Stimulated activated naive B cell treated with anti-CD40 and anti-IgM and Interleukin-4, amounts not matched to agents 10 μg/mL and 1 μg/mL and 100 μg/mL, for 72 hours (primary cell): ENCODE results near the gene PPA1.

Source experiments
- ATAC-seq, 2 donors: fragments of 150-1000 bp; cut with Tn5 transposase; replicated peaks; 2 replicates each; pipeline ENCODE4 v1.10.0; 2021; ENCODE audit warnings: moderate library complexity in 1 of 2
- DNase-seq: peaks from one replicate; pipeline ENCODE4 v3.0.0; 2021
- H3K27ac Mint-ChIP-seq: one replicate; pipeline ENCODE4 v1.8.0; 2022; ENCODE audit warnings: mild to moderate bottlenecking, mixed read lengths
- H3K27me3 Mint-ChIP-seq, 2 donors: one replicate each; pipeline ENCODE4 v1.8.0; 2022; ENCODE audit warnings: mixed read lengths in 2 of 2
- H3K36me3 Mint-ChIP-seq, 2 donors: one replicate each; pipeline ENCODE4 v1.8.0; 2022; ENCODE audit warnings: mixed read lengths in 2 of 2, mild to moderate bottlenecking in 1 of 2
- H3K4me1 Mint-ChIP-seq, 2 donors: one replicate each; pipeline ENCODE4 v1.8.0; 2022; ENCODE audit warnings: mixed read lengths in 2 of 2, mild to moderate bottlenecking in 1 of 2
- H3K4me3 Mint-ChIP-seq, 2 donors: one replicate each; pipeline ENCODE4 v1.8.0; 2022; ENCODE audit warnings: mild to moderate bottlenecking in 2 of 2, mixed read lengths in 2 of 2, moderate library complexity in 1 of 2
- H3K9me3 Mint-ChIP-seq, 2 donors: one replicate each; pipeline ENCODE4 v1.8.0; 2022; ENCODE audit warnings: mixed read lengths in 2 of 2, mild to moderate bottlenecking in 1 of 2

Gene PPA1

DNA sequence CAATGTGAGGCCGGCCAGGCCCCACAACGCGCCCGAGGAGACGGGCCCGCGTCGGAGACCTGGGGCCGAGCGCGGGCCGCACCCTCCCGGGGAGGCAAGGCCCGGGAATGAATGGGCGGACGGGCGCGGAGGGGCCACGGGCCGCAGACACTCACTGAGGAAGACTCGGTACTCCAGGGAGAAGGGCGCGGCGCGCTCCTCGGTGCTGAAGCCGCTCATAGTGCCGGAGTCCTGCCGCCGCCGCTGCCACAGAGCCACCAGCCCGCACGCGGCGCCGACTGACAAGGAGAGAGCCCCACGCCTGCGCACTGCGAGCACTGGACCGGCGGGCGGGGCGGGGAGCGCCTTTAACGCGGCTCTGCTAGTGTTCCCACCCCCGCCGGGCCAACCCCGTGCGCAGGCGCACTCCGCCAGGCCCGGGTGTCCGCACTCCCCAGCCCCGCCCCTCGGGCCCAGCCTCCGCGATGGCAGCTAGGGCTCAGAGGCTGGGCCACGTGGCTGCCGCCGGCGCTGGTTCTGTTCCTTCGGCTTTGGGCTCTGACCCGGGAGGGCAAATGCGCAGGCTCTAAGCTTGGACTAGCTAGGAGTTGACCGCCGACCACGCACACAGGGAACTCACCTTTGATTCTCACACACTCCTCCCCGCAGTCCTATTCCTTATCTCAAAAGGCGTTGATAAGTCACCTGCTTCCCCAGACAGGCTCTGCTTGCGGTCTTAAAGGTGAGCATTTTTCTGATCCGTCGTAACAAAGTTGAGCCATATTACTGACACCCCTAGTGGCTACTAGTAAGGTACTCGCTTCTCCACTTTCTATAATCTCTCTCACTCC is at the start of gene PPA1:
Gene PPA1, minus strand, starts transcription at position 321 of the 830 bp plus-strand sequence. Its CDS starts 102 bp downstream, at position 219.
- H3K27me3 Mint-ChIP-seq: no peaks in the 10 kb centered on the region
- peak within 1 kb of the TSS; percentile 97 for H3K27ac Mint-ChIP-seq
- peak; percentile 98 for DNase-seq
- peak; percentile 93 to 97 for ATAC-seq
- peaks cover 7 to 14% of the 10 kb centered on the region in 2 donors for H3K36me3 Mint-ChIP-seq
- no peaks in the 10 kb centered on the region for H3K9me3 Mint-ChIP-seq
- H3K4me3 Mint-ChIP-seq: peak within 1 kb of the TSS; percentile 74 to 80
- H3K4me1 Mint-ChIP-seq: peaks cover 6 to 11% of the 10 kb centered on the region in 2 donors

DNA sequence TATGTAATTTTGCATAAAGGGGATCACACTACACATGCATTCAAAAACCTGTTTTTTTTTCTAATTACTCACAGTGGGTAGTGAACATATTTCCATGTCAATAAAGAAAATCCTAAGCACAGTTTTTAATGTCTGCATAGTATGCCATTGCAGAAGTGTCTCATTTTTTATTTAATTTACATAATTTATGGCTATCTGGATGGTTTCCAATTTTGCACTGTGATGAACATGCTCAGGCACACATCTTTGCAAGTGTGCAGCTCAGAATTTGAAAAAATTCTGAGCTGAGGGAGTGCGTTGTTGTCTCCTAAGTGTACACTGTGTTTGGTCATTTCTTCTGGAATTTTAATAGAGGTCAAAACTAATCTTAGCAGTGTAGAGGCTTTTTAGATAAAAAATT is 48.4 kb upstream of the PPA1 start:
- Mint-ChIP-seq H3K27me3 (peaks cover 49 to 65% of the 10 kb centered on the region in 2 donors), H3K9me3 (no peaks in the 10 kb centered on the region), H3K36me3 (no peaks in the 10 kb centered on the region)

DNA sequence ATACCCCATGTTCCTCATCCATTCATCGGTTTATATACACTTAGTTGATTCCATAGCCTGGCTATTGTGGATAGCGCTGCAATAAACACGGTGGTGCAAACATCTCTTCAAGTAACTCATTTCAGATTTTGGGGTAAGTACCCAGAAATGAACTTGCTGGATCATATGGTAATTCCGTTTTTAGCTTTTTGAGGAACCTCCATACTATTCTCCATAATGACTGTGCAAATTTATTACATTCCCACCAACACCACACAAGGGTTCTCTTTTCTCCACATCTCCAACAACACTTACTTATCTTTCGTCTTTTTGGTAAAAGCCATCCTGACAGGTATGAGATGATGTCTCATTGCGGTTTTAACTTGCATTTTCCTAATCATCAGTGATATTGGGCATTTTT is 46.9 kb upstream of the PPA1 start:
- DNase-seq: no peak
- Mint-ChIP-seq H3K9me3 (no peaks in the 10 kb centered on the region), H3K27me3 (peaks cover 37 to 50% of the 10 kb centered on the region in 2 donors), H3K27ac (no peak overlapping the region), H3K4me3 (no peak overlapping the region), H3K4me1 (peaks cover 4% of the 10 kb centered on the region in 2 donors), H3K36me3 (no peaks in the 10 kb centered on the region)
- ATAC-seq: no peak

More for the DNA sequence above, 48.4 kb upstream of the PPA1 start:
- H3K4me1 Mint-ChIP-seq: peaks cover 4% of the 10 kb centered on the region in 2 donors
- ATAC-seq (no peak), DNase-seq (no peak)
- H3K4me3 Mint-ChIP-seq: no peak overlapping the region
- H3K27ac Mint-ChIP-seq: no peak overlapping the region

DNA sequence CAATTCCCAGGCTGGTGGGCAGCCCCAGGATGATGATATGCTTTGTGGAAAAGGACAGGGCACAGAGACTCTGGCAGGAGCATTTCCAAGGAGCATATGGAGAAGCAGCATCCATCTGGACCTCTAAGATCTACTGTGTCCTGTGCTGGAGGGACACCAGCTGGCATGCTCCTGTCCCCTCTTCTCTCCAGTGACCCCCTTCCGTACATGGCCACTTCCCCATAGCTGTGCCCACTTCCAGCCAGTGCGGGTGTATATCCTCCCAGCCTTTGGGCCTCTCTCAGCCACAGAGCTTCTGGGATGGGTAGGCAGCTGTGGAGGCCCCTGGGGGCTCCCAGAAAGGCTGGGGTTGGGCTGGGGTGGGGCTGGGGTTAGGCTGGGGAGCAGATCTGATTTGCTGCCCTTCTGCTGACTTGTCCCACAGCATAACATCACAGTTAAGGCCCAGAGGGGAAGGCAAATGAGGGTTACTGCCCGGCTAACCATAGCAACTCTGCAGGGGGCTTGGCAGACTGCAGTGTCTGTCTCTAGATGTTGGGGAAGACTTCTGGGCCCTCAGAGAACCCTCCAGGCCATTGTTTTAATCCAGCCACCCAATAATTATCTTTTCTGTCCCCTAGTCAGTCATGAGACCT is 44.3 kb upstream of the PPA1 start:
- no peak overlapping the region for H3K27ac Mint-ChIP-seq
- DNase-seq: no peak
- peaks cover 17 to 27% of the 10 kb centered on the region in 2 donors for H3K27me3 Mint-ChIP-seq
- peaks cover 11 to 22% of the 10 kb centered on the region in 2 donors for H3K4me1 Mint-ChIP-seq
- H3K4me3 Mint-ChIP-seq: no peak overlapping the region
- no peaks in the 10 kb centered on the region for H3K36me3 Mint-ChIP-seq
- no peak for ATAC-seq
- H3K9me3 Mint-ChIP-seq: no peaks in the 10 kb centered on the region

DNA sequence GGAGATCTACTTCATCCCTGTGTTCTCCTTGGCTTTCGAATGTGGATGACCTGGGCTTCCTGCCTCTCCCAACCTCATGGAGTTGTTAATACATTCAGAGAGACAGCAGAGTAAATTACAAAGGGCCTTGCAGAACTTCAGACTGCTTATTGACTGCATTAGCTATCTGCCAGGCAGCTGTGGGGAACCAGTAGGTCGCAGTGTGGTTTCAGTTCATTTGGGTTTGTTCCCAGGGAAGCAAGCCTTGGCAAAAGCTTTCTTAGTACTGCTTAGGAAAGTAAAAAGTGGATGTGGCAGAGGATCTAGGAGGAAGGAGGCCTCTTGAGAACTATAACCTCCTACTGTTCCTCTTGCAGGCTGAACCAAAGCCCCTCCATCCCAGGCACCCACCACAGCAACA is 41.4 kb upstream of the PPA1 start:
- DNase-seq (no peak), ATAC-seq (no peak)
- Mint-ChIP-seq H3K9me3 (no peaks in the 10 kb centered on the region), H3K27ac (no peak overlapping the region), H3K27me3 (peaks cover 0 to 4% of the 10 kb centered on the region in 2 donors), H3K36me3 (no peaks in the 10 kb centered on the region), H3K4me1 (peaks cover 15 to 33% of the 10 kb centered on the region in 2 donors), H3K4me3 (no peak overlapping the region)

GRCh38 chr10:70272925-70273316 is 39.7 kb upstream of the PPA1 start:
- peak; percentile 37 for DNase-seq
- H3K4me3 Mint-ChIP-seq: peak overlapping the region; percentile 17 to 58
- H3K27ac Mint-ChIP-seq: peak overlapping the region; percentile 56

GRCh38 chr10:70271996-70272924 is 39.0 kb upstream of the PPA1 start:
- Mint-ChIP-seq H3K27ac (peak overlapping the region; percentile 56), H3K9me3 (no peaks in the 10 kb centered on the region), H3K27me3 (peaks cover 0 to 17% of the 10 kb centered on the region in 2 donors), H3K36me3 (no peaks in the 10 kb centered on the region), H3K4me3 (peak overlapping the region; percentile 17 to 58), H3K4me1 (peaks cover 15 to 38% of the 10 kb centered on the region in 2 donors)
- ATAC-seq (peak in 1 of 2 donors; percentile 15), DNase-seq (no peak)

More at GRCh38 chr10:70272925-70273316, 39.7 kb upstream of the PPA1 start:
- Mint-ChIP-seq H3K9me3 (no peaks in the 10 kb centered on the region), H3K27me3 (peaks cover 0 to 13% of the 10 kb centered on the region in 2 donors), H3K36me3 (no peaks in the 10 kb centered on the region), H3K4me1 (peaks cover 15 to 33% of the 10 kb centered on the region in 2 donors)
- ATAC-seq: peak; percentile 88 to 92

GRCh38 chr10:70270952-70271351 is 37.7 kb upstream of the PPA1 start:
- H3K27me3 Mint-ChIP-seq: peaks cover 0 to 28% of the 10 kb centered on the region in 2 donors
- H3K9me3 Mint-ChIP-seq: no peaks in the 10 kb centered on the region
- H3K4me3 Mint-ChIP-seq: no peak overlapping the region
- peaks cover 15 to 39% of the 10 kb centered on the region in 2 donors for H3K4me1 Mint-ChIP-seq
- no peak for DNase-seq
- ATAC-seq: no peak
- no peaks in the 10 kb centered on the region for H3K36me3 Mint-ChIP-seq
- H3K27ac Mint-ChIP-seq: no peak overlapping the region

DNA sequence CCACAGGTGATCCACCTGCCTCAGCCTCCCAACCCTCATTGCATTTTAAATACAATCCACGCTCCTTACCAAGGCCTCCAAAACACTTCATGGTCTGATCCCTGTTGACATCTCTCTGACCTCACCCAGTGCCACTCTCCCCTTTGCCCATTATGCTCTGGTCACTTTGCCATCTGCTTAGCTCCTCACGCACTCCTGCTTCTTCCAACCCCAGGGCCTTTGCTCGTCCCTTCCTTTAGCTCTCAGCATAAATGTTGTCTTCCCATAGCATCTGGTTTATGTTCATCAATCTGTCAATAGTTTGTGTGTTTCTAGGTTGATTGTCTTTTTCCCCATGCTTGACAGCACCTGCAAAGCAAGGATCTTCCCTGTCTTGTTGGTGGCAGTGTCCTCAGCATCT is 36.5 kb upstream of the PPA1 start:
- Mint-ChIP-seq H3K36me3 (no peaks in the 10 kb centered on the region), H3K27ac (no peak overlapping the region), H3K9me3 (no peaks in the 10 kb centered on the region), H3K4me1 (peaks cover 15 to 39% of the 10 kb centered on the region in 2 donors), H3K4me3 (no peak overlapping the region), H3K27me3 (peaks cover 0 to 41% of the 10 kb centered on the region in 2 donors)
- no peak for DNase-seq
- no peak for ATAC-seq

DNA sequence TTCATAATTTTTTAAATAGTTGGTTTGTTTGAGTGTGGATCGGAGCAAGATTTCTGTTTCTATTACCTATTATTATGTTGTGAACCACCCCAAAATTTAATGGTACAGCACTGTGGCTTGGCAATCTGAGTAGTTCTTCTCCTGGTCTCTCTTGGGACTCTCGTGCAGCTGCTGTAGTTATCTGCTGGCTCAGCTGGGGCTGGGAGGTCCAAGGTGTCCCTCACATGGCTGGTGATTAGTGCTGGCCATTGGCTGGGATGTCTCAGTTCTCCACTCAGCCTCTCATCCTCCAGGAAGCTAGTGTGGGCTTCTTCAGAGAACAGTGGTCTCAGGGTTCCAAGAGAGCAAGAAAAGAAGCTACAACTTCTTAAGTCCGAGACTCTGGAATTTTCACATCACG is 35.1 kb upstream of the PPA1 start:
- no peak for DNase-seq
- Mint-ChIP-seq H3K4me3 (no peak overlapping the region), H3K4me1 (peaks cover 8 to 26% of the 10 kb centered on the region in 2 donors), H3K36me3 (no peaks in the 10 kb centered on the region), H3K27ac (no peak overlapping the region), H3K27me3 (peaks cover 4 to 50% of the 10 kb centered on the region in 2 donors), H3K9me3 (no peaks in the 10 kb centered on the region)
- ATAC-seq: no peak

- no peaks in the 10 kb centered on the region for H3K9me3 Mint-ChIP-seq
- ATAC-seq (peak in 1 of 2 donors; percentile 31), DNase-seq (no peak)
- peaks cover 5 to 51% of the 10 kb centered on the region in 2 donors for H3K27me3 Mint-ChIP-seq
- no peak overlapping the region for H3K4me3 Mint-ChIP-seq
- H3K36me3 Mint-ChIP-seq: no peaks in the 10 kb centered on the region
- H3K4me1 Mint-ChIP-seq: peaks cover 4 to 16% of the 10 kb centered on the region in 2 donors
- H3K27ac Mint-ChIP-seq: no peak overlapping the region
These were observed 34.1 kb upstream of the PPA1 start for GRCh38 chr10:70267161-70267933.

- H3K27me3 Mint-ChIP-seq: peaks cover 5 to 57% of the 10 kb centered on the region in 2 donors
- H3K36me3 Mint-ChIP-seq: peaks cover 0 to under 1% of the 10 kb centered on the region in 2 donors
- DNase-seq (no peak), ATAC-seq (no peak)
- peaks cover 0 to 9% of the 10 kb centered on the region in 2 donors for H3K4me1 Mint-ChIP-seq
- no peak overlapping the region for H3K27ac Mint-ChIP-seq
- H3K9me3 Mint-ChIP-seq: peaks cover 0 to under 1% of the 10 kb centered on the region in 2 donors
- no peak overlapping the region for H3K4me3 Mint-ChIP-seq
These were observed 33.5 kb upstream of the PPA1 start for GRCh38 chr10:70266701-70267100.

DNA sequence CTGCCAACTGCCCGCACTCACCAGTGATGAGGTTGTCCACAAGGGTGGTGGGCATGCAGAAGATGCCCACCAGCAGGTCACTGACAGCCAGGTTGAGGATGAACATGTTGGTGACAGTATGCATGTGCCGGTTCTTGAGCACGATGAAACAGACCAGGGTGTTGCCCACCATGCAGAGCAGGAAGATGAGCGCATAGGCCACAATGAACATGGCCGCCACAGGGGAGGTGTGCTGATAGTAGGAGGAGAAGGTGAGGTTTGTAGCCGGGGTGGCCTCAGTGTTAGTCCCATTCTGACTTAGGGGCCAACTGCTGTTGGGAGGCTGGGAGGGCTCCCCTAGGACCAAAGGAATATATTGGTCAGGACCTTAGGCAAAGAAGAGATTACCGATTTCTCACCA is 32.8 kb upstream of the PPA1 start:
- Mint-ChIP-seq H3K4me1 (peaks cover 0 to 6% of the 10 kb centered on the region in 2 donors), H3K4me3 (no peak overlapping the region), H3K9me3 (peaks cover 3 to 7% of the 10 kb centered on the region in 2 donors), H3K27me3 (peaks cover 8 to 64% of the 10 kb centered on the region in 2 donors), H3K36me3 (peaks cover 3 to 6% of the 10 kb centered on the region in 2 donors), H3K27ac (no peak overlapping the region)
- DNase-seq (no peak), ATAC-seq (no peak)
